ENCODE results near the gene TMEM59.
"Not testable (repeated sequence)": the region's sequence is repeated elsewhere in the genome, so short reads cannot be mapped to it uniquely, and the experiment has no call there.

TMEM59 gene

DNA sequence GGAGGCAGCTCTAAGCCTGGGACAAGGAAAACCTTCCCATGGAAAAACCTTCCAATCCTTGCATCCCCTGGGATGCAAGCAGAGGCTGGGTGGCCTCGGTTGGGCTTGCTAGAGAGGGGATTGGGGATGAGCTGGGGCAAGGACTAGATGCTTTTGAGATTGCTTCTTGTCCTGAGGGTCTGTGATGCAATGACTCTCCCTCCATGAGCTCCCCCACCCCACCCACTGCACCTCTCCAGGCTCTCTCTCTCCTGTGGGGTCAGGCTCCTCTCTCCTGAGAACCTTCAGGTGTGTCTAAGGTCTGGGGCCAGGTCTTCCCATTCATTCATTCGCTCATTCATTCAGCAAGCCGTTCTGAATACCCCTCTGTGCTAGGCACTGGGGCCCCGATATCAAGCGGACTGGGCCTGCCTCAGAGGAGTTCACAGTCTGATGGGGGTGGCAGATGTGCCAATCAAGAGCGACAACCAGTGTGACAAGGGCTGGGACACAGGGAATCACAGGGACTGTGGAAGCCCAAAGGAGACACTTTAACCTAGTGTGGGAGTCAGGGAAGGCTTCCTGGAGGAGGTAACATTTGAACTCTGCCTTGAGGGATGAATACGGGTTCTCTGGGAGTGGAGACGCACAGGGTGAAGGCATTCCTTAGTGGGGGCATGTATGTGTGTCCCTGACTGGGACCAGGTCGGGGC, 41.5 kb downstream of the TMEM59 start:
- DNase-seq, result no peak

- DNase-seq, result no peak
Observed at GRCh38 chr1:54010415-54011117, 42.4 kb downstream of the TMEM59 start.

- DNase-seq, result no peak
Observed at GRCh38 chr1:54009406-54009805, 43.6 kb downstream of the TMEM59 start.

DNA sequence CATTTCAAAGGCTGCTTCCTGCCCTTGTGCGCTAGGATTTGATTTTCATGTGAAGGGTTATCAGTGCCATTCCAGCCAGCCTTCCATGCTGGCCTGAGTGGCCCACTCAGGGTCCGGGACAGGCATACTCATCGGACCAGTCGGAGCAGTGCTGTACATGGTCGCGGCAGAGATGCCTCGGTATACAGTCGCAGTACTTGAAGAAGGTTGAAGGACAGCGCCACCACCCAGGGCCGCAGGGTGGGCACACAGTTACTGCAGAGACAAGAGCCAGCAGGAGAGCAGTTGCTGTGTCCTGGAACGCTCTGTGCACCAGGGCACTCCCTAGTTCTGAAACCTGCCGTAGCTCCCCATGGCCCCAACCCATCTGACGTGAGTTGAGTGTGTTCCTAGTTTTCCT, 44.1 kb downstream of the TMEM59 start:
- DNase-seq, result no peak

DNA sequence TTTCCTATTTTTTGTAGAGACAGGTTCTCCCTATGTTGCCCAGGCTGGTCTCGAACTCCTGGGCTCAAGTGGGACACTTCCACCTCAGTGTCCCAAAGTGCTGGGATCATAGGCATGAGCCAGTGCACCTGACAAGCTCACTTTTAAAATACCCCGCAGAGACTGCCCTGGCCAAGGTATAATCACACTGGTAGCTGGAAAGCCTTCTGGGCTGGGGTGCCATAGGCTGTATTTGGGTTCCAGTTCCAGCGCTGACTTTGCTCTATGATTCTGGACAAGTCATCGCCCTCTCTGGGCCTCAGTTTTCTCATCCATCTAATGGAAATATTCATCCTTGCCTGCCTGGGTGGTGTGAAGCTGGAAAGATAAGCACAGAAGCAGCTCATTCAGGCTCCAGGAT, 45.4 kb downstream of the TMEM59 start:
- DNase-seq, result no peak

GRCh38 chr1:54006508-54006907, 46.5 kb downstream of the TMEM59 start:
- DNase-seq, result no peak

- DNase-seq, result no peak
Observed at GRCh38 chr1:54004481-54005049, 48.4 kb downstream of the TMEM59 start.

DNA sequence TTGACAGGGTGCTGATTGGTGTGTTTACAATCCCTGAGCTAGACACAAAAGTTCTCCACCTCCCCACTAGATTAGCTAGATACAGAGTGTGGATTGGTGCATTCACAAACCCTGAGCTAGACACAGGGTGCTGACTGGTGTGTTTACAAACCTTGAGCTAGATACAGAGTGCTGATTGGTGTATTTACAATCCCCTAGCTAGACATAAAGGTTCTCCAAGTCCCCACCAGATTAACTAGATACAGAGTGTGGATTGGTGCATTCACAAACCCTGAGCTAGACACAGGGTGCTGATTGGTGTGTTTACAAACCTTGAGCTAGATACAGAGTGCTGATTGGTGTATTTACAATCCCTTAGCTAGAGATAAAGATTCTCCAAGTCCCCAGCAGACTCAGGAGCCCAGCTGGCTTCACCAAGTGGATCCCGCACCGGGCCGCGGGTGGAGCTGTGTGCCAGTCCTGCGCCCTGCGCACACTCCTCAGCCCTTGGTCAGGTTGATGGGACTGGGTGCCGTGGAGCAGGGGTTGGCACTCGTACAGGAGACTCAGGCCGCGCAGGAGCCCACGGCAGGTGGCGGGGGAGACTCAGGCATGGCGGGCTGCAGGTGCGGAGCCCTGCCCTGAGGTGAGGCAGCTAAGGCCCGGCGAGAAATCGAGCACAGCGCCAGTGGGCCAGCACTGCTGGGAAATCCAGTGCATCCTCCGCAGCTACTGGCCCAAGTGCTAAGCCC, 49.1 kb downstream of the TMEM59 start:
- not testable (repeated sequence) for DNase-seq

DNA sequence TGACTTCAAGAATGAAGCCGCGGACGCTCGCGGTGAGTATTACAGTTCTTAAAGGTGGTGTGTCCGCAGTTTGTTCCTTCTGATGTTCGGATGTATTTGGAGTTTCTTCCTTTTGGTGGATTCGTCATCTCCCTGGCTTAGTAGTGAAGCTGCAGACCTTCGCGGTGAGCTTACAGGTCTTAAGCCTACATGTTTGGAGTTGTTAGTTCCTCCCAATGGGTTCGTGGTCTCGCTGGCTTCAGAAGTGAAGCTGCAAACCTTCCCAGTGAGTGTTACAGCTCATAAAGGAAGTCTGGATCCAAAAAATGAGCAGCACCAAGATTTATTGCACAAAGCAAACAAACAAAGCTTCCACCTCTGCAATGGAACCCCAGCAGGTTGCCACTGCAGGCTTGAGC, 49.8 kb downstream of the TMEM59 start:
- no peak for DNase-seq

- no peak for DNase-seq
Observed at GRCh38 chr1:54002544-54003248, 50.3 kb downstream of the TMEM59 start.

GRCh38 chr1:54001591-54001990, 51.4 kb downstream of the TMEM59 start:
- no peak for DNase-seq

DNA sequence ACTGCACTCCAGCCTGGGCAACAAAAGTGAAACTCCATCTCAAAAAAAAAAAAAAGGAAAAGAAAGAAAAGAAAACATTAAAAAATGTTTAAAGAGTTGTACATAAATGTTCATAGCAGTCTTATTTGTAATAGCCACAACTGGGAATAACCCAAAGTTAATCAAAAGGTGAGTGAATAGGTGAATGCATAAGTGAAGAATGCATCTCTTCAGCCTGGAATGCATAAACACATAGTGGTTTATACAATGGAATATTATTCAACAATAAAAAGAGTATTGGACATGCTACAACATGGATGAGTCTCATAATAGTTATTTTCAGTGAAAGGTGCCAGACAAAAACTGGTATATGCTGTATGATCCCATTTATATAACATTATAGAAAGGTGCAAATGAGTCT, 53.1 kb downstream of the TMEM59 start:
- DNase-seq, result no peak

DNA sequence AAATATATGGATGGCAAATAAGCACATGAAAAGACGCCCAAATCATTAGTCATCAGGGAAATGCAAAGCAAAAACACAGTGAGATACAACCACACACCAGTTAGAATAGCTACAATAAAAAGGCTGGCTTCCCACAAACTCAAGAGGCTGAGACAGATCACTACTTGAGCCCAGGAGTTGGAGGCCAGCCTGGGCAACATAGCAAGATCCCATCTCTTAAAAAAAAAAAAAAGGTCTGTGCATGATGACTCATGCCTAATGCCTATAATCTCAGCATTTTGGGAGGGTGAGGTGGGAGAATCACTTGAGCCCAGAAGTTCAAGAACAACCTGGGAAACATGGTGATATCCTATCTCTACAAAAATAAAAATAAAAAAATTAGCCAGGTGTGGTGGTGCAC, 54.8 kb downstream of the TMEM59 start:
- DNase-seq, result no peak

- DNase-seq, result no peak
Observed at GRCh38 chr1:53995683-53996082, 57.3 kb downstream of the TMEM59 start.

GRCh38 chr1:53994516-53994915, 58.5 kb downstream of the TMEM59 start:
- not testable (repeated sequence) for DNase-seq

- DNase-seq, result no peak
Observed at GRCh38 chr1:53992085-53992874, 60.7 kb downstream of the TMEM59 start.

GRCh38 chr1:53987880-53988279, 65.1 kb downstream of the TMEM59 start:
- DNase-seq, result peak; percentile 54

- no peak for DNase-seq
Observed at GRCh38 chr1:53986458-53986857, 66.5 kb downstream of the TMEM59 start.

- no peak for DNase-seq
Observed at GRCh38 chr1:53984726-53985125, 68.3 kb downstream of the TMEM59 start.

- no peak for DNase-seq
Observed at GRCh38 chr1:53982763-53983104, 70.3 kb downstream of the TMEM59 start.

DNA sequence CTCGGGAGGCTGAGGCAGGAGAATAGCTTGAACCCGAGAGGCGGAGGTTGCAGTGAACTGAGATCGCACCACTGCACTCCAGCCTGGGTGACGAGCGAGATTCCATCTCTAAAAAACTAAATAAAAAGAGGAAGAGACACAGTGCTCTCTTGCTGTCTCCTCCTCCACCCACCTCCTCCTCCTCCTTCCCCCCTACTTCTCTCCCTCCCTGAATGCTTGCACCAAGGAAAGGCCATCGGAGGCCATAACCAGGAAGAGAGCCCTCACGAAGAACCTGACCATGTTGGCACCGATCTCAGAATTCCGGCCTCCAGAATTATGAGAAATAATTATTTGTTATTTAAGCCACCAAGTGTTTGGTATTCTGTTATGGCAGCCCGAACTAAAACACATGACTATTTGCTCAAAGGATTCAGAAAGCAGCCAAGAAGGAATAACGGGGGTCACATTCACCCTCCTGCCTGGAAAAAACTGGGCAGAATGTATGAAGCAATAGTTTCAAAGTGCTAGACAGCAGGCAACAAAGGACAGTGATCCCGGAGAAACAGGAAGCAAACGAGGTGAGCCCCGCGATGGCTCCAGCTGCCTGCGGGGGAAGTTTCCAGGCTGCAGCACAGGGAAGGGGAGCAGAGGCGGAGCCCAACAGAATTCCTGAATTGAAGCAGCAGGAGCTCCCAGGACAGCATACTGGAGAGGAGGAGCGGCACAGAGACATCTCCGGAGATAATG, 70.8 kb downstream of the TMEM59 start:
- peak; percentile 49 for DNase-seq

DNA sequence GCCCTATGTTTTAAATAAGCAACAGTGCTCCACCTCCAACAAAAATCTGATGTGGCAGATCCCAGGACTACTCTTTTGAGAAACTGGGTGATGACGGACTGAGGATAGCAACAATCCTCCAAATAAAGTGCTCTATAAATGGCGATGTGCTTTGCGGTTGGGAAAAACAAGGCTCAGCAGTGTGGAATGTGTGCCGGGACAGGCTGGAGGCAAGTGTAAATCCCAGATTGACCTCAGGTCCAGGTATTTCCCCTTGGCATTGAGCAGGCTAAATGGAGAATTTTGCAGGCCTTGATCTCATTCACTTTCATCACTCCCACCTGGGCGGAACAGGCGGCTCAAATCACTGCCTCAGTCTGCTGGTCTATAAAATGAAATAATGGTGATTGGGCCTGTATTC, 71.8 kb downstream of the TMEM59 start:
- no peak for DNase-seq

Measured in MV-4-11 (cell line).